Right lobe of liver (tissue), 6 donors: ENCODE measurements around the gene TCF15. TPM values are rescaled to one million over a fixed set of nuclear protein-coding genes. Genes with fewer than 3 reads are reported as not detected.

Experiments
- ATAC-seq, 4 donors: fragments of 200-7000 bp; cut with Tn5 transposase; one replicate each; pipeline ENCODE4 v1.9.1; 2020; ENCODE audit warnings: mild to moderate bottlenecking in 4 of 4, moderate library complexity in 4 of 4
- DNase-seq, 3 donors: peaks; one replicate each; pipeline ENCODE4 v3.0.0-alpha.2; 2020
- H3K27ac ChIP-seq, 3 donors: fragments of 200-600 bp; one replicate each; pipeline ENCODE4 v1.8.0; 2022
- H3K27me3 ChIP-seq, 2 donors: fragments of 200-600 bp; one replicate each; pipeline ENCODE4 v1.8.0; 2022
- H3K36me3 ChIP-seq, 4 donors: fragments of 200-600 bp; sonication (generic) in 1 of 4; one replicate each; pipeline versions ENCODE4 v1.5.1 to v1.8.0; 2017 to 2022; ENCODE audit warnings: control low read depth in 1 of 4
- H3K4me1 ChIP-seq, 4 donors: fragments of 200-600 bp; sonication (generic) in 1 of 4; one replicate each; pipeline versions ENCODE4 v1.5.1 to v1.8.0; 2017 to 2022; ENCODE audit warnings: control low read depth in 1 of 4
- H3K4me3 ChIP-seq, 3 donors: fragments of 200-600 bp; one replicate each; pipeline ENCODE4 v1.8.0; 2022
- H3K9me3 ChIP-seq, 4 donors: fragments of 200-600 bp; sonication (generic) in 1 of 4; one replicate each; pipeline versions ENCODE4 v1.5.1 to v1.8.0; 2017 to 2022; ENCODE audit warnings: control low read depth in 1 of 4
- POLR2A ChIP-seq: fragments of 450-650 bp; IDR thresholded peaks from one replicate; pipeline ENCODE4 v1.6.1; 2017; ENCODE audit warnings: antibody characterized with exemption, mild to moderate bottlenecking
- WGBS: methylation state at CpG from one replicate; pipeline ENCODE4 v1.1.6; 2018; ENCODE audit warnings: low coverage, low lambda C conversion rate; ENCODE audit not compliant: insufficient coverage; ENCODE audit errors: missing lambda C conversion rate; 5-methylcytosine and 5-hydroxymethylcytosine counted together
- intact Hi-C, 2 donors: fragments of 100-400 bp; cut with DNase I; formaldehyde crosslinking; loops; one replicate each; pipeline versions ENCODE4 v1.11.2 to v1.14.1; 2022
- total RNA-seq, 6 experiments: library from RNA; depleted of rRNA in 2 of 6; stranded (reverse); fragments of >200 nt in 2 of 6; fragmentation: NEBNext Ultra II Directional in 3 of 6; extraction: Animal tissue kit (Norgen Biotek cat#: 25700) in 3 of 6; gene quantifications; one replicate each; pipeline versions ENCODE4 v1.1.0 to v1.2.4, GENCODE V29; 2016 to 2023
- TF ChIP-seq, protein P1 (sequence below), 4 donors: fragments of 200-600 bp in 3 of 4; fragments of 450-650 bp in 1 of 4; IDR thresholded peaks; one replicate each; pipeline versions ENCODE4 v1.5.1 to v1.8.0; 2016 to 2022; ENCODE audit warnings: antibody characterized with exemption in 4 of 4, mild to moderate bottlenecking in 2 of 4
- donor health status: DM: no; HTN: yes; CAD: no.
- donor health status: DM: no; HTN: no; CAD: no.
- donor health status: DM: no; HTN: no; CAD: no.
- donor health status: DM: no; HTN: yes; CAD: no.
- donor health status: DM: no; HTN: yes; CAD: no.

Gene TCF15
- total RNA-seq, 6 experiments from 2014 or later: 0.33 TPM; not detected in 5

DNA sequence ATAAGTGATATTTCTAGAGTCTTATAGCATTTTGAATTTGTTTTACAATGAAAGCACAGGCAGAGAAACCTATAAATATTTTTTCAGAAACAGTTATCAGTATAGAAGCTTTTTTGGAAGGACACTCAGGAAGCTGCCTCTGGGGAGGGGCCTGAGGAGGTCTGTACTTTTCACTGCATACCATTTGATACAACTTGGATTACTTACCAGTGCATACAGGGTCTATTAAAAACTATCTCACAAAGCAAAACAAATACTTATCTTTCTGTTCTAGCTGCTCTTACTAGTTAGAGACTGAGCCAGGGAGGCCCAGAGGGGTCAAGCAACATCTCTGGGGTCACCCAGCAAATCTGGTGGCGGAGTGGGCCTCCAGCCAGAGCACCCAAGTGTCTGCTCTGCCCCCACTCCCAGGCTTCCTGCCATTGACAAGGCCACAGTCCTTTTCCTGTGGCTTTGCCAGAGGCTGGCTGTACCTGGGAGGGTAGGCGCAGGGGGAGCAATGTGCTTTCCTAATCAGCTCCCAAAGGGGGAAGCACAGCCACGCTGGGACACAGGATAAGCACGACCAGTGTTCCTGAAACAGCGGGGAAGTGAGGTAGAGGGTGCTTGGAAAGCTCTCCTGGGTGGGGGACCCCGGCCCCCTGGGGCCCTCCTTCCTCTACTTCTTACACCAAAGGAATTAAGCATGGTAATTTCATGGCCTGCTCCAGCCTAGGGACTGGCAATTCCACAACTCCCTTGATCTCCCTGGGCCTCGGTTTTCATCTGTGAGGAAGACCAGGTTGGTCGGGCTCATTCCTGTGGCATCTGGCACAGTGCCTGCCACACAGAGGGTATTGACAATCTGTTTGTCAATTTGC is 7.8 kb downstream of the TCF15 start:
- H3K36me3 ChIP-seq: no peaks in the 10 kb centered on the region
- DNase-seq (peak in 1 of 3 donors; percentile 32), ATAC-seq (peak; percentile 55 to 66 (median 60))
- H3K27me3 ChIP-seq: no peaks in the 10 kb centered on the region
- H3K9me3 ChIP-seq: no peaks in the 10 kb centered on the region
- intact Hi-C loops: no loop called here
- 25% methylated on average over 2 of the region's 8 CpGs for WGBS
- H3K27ac ChIP-seq: no peak overlapping the region
- TF ChIP-seq, protein P1, sequence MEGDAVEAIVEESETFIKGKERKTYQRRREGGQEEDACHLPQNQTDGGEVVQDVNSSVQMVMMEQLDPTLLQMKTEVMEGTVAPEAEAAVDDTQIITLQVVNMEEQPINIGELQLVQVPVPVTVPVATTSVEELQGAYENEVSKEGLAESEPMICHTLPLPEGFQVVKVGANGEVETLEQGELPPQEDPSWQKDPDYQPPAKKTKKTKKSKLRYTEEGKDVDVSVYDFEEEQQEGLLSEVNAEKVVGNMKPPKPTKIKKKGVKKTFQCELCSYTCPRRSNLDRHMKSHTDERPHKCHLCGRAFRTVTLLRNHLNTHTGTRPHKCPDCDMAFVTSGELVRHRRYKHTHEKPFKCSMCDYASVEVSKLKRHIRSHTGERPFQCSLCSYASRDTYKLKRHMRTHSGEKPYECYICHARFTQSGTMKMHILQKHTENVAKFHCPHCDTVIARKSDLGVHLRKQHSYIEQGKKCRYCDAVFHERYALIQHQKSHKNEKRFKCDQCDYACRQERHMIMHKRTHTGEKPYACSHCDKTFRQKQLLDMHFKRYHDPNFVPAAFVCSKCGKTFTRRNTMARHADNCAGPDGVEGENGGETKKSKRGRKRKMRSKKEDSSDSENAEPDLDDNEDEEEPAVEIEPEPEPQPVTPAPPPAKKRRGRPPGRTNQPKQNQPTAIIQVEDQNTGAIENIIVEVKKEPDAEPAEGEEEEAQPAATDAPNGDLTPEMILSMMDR (IDR thresholded peaks at IDR 0.05): no peak
- no peak for TF ChIP-seq POLR2A
- no peak overlapping the region for H3K4me3 ChIP-seq
- no peaks in the 10 kb centered on the region for H3K4me1 ChIP-seq

DNA sequence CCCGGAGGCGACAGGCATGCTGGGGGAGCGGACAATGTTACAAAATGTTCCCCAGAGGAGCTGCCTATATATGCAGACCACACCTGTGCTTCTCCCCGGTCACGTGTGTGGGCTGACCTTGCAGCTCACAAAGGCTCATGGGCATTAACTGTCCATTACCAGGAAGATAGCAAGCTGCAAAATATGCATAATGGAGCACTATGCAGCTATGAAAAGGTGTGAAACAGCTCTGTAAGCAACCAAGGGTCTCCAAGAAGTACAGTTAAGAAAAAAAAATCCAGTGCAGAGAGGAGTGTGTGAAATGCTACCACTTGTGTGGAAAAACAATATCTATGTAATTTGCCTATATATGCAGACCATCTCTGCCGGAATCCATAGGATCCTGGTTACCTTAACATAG is 9.4 kb downstream of the TCF15 start:
- TF ChIP-seq, protein P1 (IDR thresholded peaks at IDR 0.05): no peak
- no peak for TF ChIP-seq POLR2A
- DNase-seq: no peak
- Histone ChIP-seq H3K36me3 (no peaks in the 10 kb centered on the region), H3K27me3 (no peaks in the 10 kb centered on the region), H3K4me3 (no peak overlapping the region), H3K9me3 (no peaks in the 10 kb centered on the region), H3K27ac (no peak overlapping the region), H3K4me1 (no peaks in the 10 kb centered on the region)
- no peak for ATAC-seq
- 88% methylated on average over 6 of the region's 6 CpGs for WGBS
- intact Hi-C loops: no loop called here

GRCh38 chr20:600141-600540 is 10.0 kb downstream of the TCF15 start:
- WGBS: 88% methylated on average over 1 of the region's 2 CpGs
- DNase-seq: peak in 1 of 3 donors; percentile 3
- no peak for ATAC-seq

DNA sequence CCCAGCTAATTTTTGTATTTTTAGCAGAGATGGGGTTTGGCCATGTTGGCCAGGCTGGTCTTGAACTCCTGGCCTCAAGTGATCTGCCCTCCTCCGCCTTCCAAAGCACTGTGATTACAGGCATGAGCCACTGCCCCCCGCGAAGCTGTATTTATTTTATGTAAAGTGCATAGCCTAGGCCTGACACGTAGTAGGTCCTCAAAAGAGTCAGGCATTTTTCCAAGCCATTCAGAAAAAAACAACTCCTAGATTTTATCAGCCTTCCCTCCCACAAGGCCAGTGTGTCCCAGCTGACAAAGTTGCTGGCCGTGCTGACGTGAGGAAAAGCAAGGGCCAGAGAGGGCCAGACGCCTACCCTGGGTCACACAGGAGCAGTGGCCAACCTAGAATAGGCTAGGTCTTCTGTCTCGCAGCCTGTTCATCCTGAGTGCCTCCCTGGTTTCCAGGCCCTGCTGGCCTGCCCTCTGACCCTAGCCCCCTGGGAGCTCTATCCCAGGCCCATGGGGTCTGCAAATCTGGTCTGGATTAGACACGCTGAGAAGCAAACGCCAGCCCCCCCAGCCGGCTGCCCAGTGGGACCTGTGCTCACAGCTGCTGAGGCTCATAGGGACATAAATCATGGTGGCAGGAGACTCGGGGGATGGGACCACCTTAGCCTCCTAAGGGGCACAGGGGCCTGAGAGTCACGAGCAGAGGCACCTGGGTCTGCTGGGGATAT is 11.8 kb downstream of the TCF15 start:
- 69% methylated on average over 7 of the region's 13 CpGs for WGBS
- intact Hi-C loops: no loop called here
- DNase-seq (no peak), ATAC-seq (no peak)
- Histone ChIP-seq H3K36me3 (no peaks in the 10 kb centered on the region), H3K4me1 (no peaks in the 10 kb centered on the region), H3K9me3 (no peaks in the 10 kb centered on the region), H3K4me3 (no peak overlapping the region), H3K27ac (no peak overlapping the region), H3K27me3 (no peaks in the 10 kb centered on the region)
- TF ChIP-seq POLR2A: no peak
- TF ChIP-seq, protein P1 (IDR thresholded peaks at IDR 0.05): no peak

More at GRCh38 chr20:600141-600540, 10.0 kb downstream of the TCF15 start:
- Histone ChIP-seq H3K4me3 (no peak overlapping the region), H3K4me1 (no peaks in the 10 kb centered on the region), H3K27ac (no peak overlapping the region), H3K36me3 (no peaks in the 10 kb centered on the region), H3K27me3 (no peaks in the 10 kb centered on the region), H3K9me3 (no peaks in the 10 kb centered on the region)
- intact Hi-C loops: no loop called here
- TF ChIP-seq, protein P1 (IDR thresholded peaks at IDR 0.05): no peak
- no peak for TF ChIP-seq POLR2A
